ENCODE measurements around the gene ASB2. TPM values are rescaled to one million over a fixed set of nuclear protein-coding genes. Genes with fewer than 3 reads are reported as not detected.

ASB2 gene
- total and polyA plus RNA-seq, 2 of the 4 experiments (the other 2 are of a cell fraction), result 0.54 to 0.77 TPM

DNA sequence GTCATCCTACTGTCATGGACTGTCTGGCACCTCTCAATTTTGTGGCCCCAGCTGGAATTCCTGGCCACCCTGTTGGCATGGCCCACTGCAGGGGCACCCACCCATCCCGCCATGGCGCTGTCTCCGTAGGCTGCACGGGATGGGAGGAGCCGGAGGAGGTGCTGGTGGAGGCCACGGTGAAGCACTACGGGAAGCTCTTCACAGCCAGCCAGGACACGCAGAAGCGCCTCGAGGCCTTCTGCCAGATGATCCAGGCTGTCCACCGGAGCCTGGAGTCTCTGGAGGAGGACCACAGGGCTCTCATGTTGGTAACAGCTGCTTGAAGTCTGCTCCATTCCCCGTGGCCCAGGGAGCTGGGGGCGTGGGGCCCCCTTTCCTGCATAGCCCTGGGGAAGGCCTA, 24.6 kb upstream of the ASB2 start:
- no peak overlapping the region for H4K8ac ChIP-seq (ENCODE audit: low read depth in 2 of 2, low read length in 2 of 2)
- H4K20me1 ChIP-seq (ENCODE audit: insufficient read depth, low read length), result no peaks in the 10 kb centered on the region
- no peak overlapping the region for H4K91ac ChIP-seq (ENCODE audit: insufficient read depth, low read depth, low read length)
- no peak overlapping the region for H2BK15ac ChIP-seq (ENCODE audit: low read depth, low read length)
- H3K4me1 ChIP-seq (ENCODE audit: control insufficient read depth, insufficient read depth, low read length), result no peaks in the 10 kb centered on the region
- no peak overlapping the region for H3K18ac ChIP-seq (ENCODE audit: low read depth, low read length)
- no TSS peak for BruUV-seq (replicated peaks)
- no peaks in the 10 kb centered on the region for H3K79me1 ChIP-seq (ENCODE audit: low read depth in 1 of 2, low read length in 2 of 2)
- H2AFZ ChIP-seq (replicated peaks; ENCODE audit: low read length, poor library complexity), result no peak overlapping the region
- no peak overlapping the region for H3K4ac ChIP-seq (ENCODE audit: low read depth, low read length)
- no peak overlapping the region for H2BK120ac ChIP-seq (ENCODE audit: low read depth, low read length)
- no peak for TF ChIP-seq NFE2L2 (IDR thresholded peaks at IDR 0.05; ENCODE audit: low read depth, low read length)
- no peak for TF ChIP-seq FOS (IDR thresholded peaks at IDR 0.05; ENCODE audit: low read depth, low read length)
- no peak for TF ChIP-seq RFX5 (IDR thresholded peaks at IDR 0.05; ENCODE audit: low read depth, low read length)
- no peak for TF ChIP-seq POLR2A (IDR thresholded peaks at IDR 0.05; ENCODE audit: low read depth, low read length)
- dilution Hi-C loops (cut with HindIII; ENCODE audit: low sequenced_read_pairs, unreplicated experiment), result no loop called here
- peaks cover 25% of the 10 kb centered on the region for H3K27me3 ChIP-seq (ENCODE audit: control insufficient read depth, insufficient read depth, low read length)
- no peak overlapping the region for H2AK5ac ChIP-seq (ENCODE audit: low read depth, low read length)
- H3K9ac ChIP-seq (ENCODE audit: low read depth, low read length), result no peak overlapping the region
- H2BK5ac ChIP-seq (ENCODE audit: low read depth, low read length, poor library complexity, severe bottlenecking), result no peak overlapping the region
- no peaks in the 10 kb centered on the region for H3K9me3 ChIP-seq (ENCODE audit: control insufficient read depth, insufficient read depth, low read length)
- no peaks in the 10 kb centered on the region for H3K9me1 ChIP-seq (ENCODE audit: insufficient read depth, low read length)
- WGBS, 2 experiments (ENCODE audit: extremely low coverage in 2 of 2, insufficient read length in 1 of 2), result 72% methylated on average over 13 of the region's 13 CpGs; no CpG with 5 or more reads in 1 of the 2 experiments
- ATAC-seq (ENCODE audit: low read depth), result no peak
- ChIA-PET CTCF (interaction anchor here (0.9 to 5.3 kb wide), 3 partner anchors 59 to 136 kb away, joined by 3 to 50 read pairs (median 8); no protein-coding TSS in a partner anchor), POLR2A (ENCODE audit: unreplicated experiment) (no interaction called here)
- no peak overlapping the region for H4K5ac ChIP-seq (ENCODE audit: low read depth, low read length)
- no peak overlapping the region for H3K14ac ChIP-seq (replicated peaks; ENCODE audit: low read depth, low read length)
- H3K4me2 ChIP-seq (ENCODE audit: low read depth, low read length), result no peak overlapping the region
- DNase-seq, result no peak
- intact Hi-C loops (cut with micrococcal nuclease), result loop anchor here (1.0 to 5.0 kb wide), 2 partner anchors 44 to 62 kb away; no protein-coding TSS in a partner anchor
- H2BK20ac ChIP-seq (ENCODE audit: low read depth, low read length), result no peak overlapping the region
- H2AK9ac ChIP-seq (replicated peaks; ENCODE audit: low read depth, low read length, poor library complexity), result no peak overlapping the region
- H3K27ac ChIP-seq (ENCODE audit: insufficient read depth, low read length), result no peak overlapping the region
- no peak overlapping the region for H3K23ac ChIP-seq (ENCODE audit: low read depth, low read length)
- H3K4me3 ChIP-seq (ENCODE audit: insufficient read depth, low read depth, low read length), result no peak overlapping the region
- no peak overlapping the region for H3K56ac ChIP-seq (ENCODE audit: extremely low read depth, insufficient read depth, low read length)
- no peaks in the 10 kb centered on the region for H3K36me3 ChIP-seq (ENCODE audit: control insufficient read depth, insufficient read depth, low read length)
- in situ Hi-C loops (cut with MboI; ENCODE audit: low sequenced_read_pairs), result loop anchor here (5.0 kb wide), 1 partner anchor 59 kb away; no protein-coding TSS in a partner anchor

Data from IMR-90 (cell line).